Activated CD8-positive, alpha-beta memory T cell treated with anti-CD3 and anti-CD28 coated beads, Interleukin-2, amount 10 ng/mL, durations not matched to agents 7 days and 5 days (primary cell): ENCODE measurements around the gene TMEM92. TPM values are rescaled to one million over a fixed set of nuclear protein-coding genes. Genes with fewer than 3 reads are reported as not detected.

Experiments
- ATAC-seq: fragments of 150-1000 bp; cut with Tn5 transposase; one replicate; pipeline ENCODE4 v1.10.0; 2021; ENCODE audit warnings: moderate library complexity
- CTCF ChIA-PET: fragments of 350-600 bp; sonication (Branson Sonifier 250); formaldehyde crosslinking; loops from one replicate; lab custom pipeline; 2021; ENCODE audit warnings: antibody characterized with exemption; lab: Charles Lee
- DNase-seq: peaks from one replicate; pipeline ENCODE4 v3.0.0-alpha.2; 2020
- H3K27ac Mint-ChIP-seq: one replicate; pipeline ENCODE4 v1.8.0; 2021; ENCODE audit warnings: mild to moderate bottlenecking, mixed read lengths
- H3K27me3 Mint-ChIP-seq: one replicate; pipeline ENCODE4 v1.8.0; 2021; ENCODE audit warnings: mixed read lengths
- H3K36me3 Mint-ChIP-seq: one replicate; pipeline ENCODE4 v1.8.0; 2021; ENCODE audit warnings: mild to moderate bottlenecking, mixed read lengths
- H3K4me1 Mint-ChIP-seq: one replicate; pipeline ENCODE4 v1.8.0; 2021; ENCODE audit warnings: mixed read lengths
- H3K4me3 Mint-ChIP-seq: one replicate; pipeline ENCODE4 v1.8.0; 2021; ENCODE audit warnings: mild to moderate bottlenecking, moderate library complexity, mixed read lengths
- H3K9me3 Mint-ChIP-seq: one replicate; pipeline ENCODE4 v1.8.0; 2022; ENCODE audit warnings: low read depth, mixed read lengths
- total RNA-seq, 2 experiments: library from RNA; stranded (reverse); gene quantifications; one replicate each; pipeline ENCODE4 v1.2.3, GENCODE V29; 2021

The TMEM92 gene
- total RNA-seq: under 1 TPM; 0.07 to 0.09 TPM

DNA sequence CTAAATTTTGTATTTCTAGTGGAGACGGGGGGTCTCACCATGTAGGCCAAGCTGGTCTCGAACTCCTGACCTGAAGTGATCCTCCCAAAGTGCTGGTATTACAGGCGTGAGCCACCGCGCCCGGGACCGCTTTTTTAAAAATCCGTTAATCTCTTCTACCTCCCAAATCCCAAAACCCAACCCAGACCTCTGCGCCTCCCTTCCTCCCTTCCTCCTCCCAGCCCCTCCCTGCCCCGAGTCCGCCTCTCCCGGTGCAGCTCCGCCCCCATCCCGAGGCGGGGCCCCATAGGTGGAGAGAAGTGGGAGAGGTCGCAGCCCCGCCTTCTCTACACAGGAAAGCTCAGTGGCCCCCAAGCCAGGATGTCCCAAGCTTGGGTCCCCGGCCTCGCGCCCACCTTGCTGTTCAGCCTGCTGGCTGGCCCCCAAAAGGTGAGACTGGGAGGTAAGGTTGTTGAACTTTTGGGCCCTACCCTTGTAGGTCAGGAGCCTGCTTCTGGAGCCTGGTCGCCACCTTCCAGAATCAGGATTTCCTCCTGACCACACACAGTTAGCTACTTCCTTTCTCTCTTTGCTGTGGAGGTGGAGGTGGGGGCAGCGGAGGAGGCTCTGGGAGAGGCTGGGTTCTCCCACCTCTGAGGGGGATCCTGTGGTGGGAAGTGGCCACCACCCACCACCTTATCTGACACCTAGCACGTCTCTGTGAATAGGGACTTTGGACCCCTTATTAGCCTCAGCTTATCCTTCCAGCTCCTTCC lies at the start of gene TMEM92:
Gene TMEM92, plus strand, starts transcription at position 325 of the 755 bp plus-strand sequence. Its CDS starts 36 bp downstream, at position 361.
- CTCF ChIA-PET: interaction anchor here (0.9 to 16.9 kb wide), 16 partner anchors 8 to 180 kb away, joined by 3 to 244 read pairs (median 4); partner anchors contain the start of gene COL1A1
- H3K36me3 Mint-ChIP-seq: no peaks in the 10 kb centered on the region
- no peaks in the 10 kb centered on the region for H3K9me3 Mint-ChIP-seq
- H3K27me3 Mint-ChIP-seq: peaks cover 27% of the 10 kb centered on the region
- DNase-seq (no peak), ATAC-seq (no peak)
- H3K4me1 Mint-ChIP-seq: peaks cover 11% of the 10 kb centered on the region
- no peak within 1 kb of the TSS for H3K27ac Mint-ChIP-seq
- H3K4me3 Mint-ChIP-seq: no peak within 1 kb of the TSS

DNA sequence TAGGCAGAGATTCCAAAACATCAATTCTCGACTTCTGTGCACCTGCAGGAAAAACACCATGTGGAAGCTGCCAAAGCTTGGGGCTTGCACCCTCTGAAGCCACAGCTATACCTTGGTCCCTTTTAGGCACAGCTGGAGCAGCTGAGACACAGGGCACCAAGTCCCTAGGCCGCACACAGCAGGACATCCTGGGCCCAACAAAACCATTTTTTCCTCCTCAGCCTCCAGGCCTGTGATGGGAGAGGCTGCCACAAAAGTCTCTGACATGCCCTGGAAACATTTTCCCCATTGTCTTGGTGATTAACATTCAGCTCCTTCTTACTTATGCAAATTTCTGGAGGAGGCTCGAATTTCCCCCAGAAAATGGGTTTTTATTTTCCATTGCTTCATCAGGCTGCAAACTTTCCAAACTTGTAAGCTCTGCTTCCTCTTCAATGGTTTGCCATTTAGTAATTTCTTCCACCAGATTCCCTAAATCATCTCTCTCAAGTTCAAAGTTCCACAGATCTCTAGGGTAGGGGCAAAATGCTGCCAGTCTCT lies 48.5 kb upstream of the TMEM92 start:
- no peak overlapping the region for H3K4me3 Mint-ChIP-seq
- H3K27ac Mint-ChIP-seq: no peak overlapping the region
- H3K9me3 Mint-ChIP-seq: peaks cover 11% of the 10 kb centered on the region
- ATAC-seq (no peak), DNase-seq (no peak)
- CTCF ChIA-PET: interaction anchor here (1.1 kb wide), 1 partner anchor 26 kb away, joined by 3 read pairs; no protein-coding TSS in a partner anchor
- peaks cover 10% of the 10 kb centered on the region for H3K27me3 Mint-ChIP-seq
- peaks cover 2% of the 10 kb centered on the region for H3K36me3 Mint-ChIP-seq
- H3K4me1 Mint-ChIP-seq: peaks cover 9% of the 10 kb centered on the region

GRCh38 chr17:50234581-50234980 lies 39.7 kb upstream of the TMEM92 start:
- peaks cover 59% of the 10 kb centered on the region for H3K27me3 Mint-ChIP-seq
- no peak overlapping the region for H3K27ac Mint-ChIP-seq
- H3K9me3 Mint-ChIP-seq: no peaks in the 10 kb centered on the region
- DNase-seq: no peak
- CTCF ChIA-PET: no interaction called here
- peaks cover 1% of the 10 kb centered on the region for H3K36me3 Mint-ChIP-seq
- no peak overlapping the region for H3K4me3 Mint-ChIP-seq
- ATAC-seq: no peak
- no peaks in the 10 kb centered on the region for H3K4me1 Mint-ChIP-seq

- DNase-seq (no peak), ATAC-seq (no peak)
- Mint-ChIP-seq H3K4me3 (no peak overlapping the region), H3K36me3 (peaks cover 1% of the 10 kb centered on the region), H3K9me3 (no peaks in the 10 kb centered on the region), H3K27me3 (peaks cover 62% of the 10 kb centered on the region), H3K27ac (no peak overlapping the region), H3K4me1 (no peaks in the 10 kb centered on the region)
- CTCF ChIA-PET: no interaction called here
These were observed 36.4 kb upstream of the TMEM92 start for GRCh38 chr17:50237901-50238300.

GRCh38 chr17:50238601-50239280 lies 35.5 kb upstream of the TMEM92 start:
- no peak for DNase-seq
- CTCF ChIA-PET: no interaction called here
- Mint-ChIP-seq H3K4me3 (no peak overlapping the region), H3K36me3 (peaks cover 1% of the 10 kb centered on the region), H3K4me1 (no peaks in the 10 kb centered on the region), H3K27me3 (peaks cover 57% of the 10 kb centered on the region), H3K27ac (no peak overlapping the region), H3K9me3 (no peaks in the 10 kb centered on the region)
- no peak for ATAC-seq

GRCh38 chr17:50239937-50240336 lies 34.3 kb upstream of the TMEM92 start:
- Mint-ChIP-seq H3K27me3 (peaks cover 51% of the 10 kb centered on the region), H3K4me1 (no peaks in the 10 kb centered on the region), H3K9me3 (no peaks in the 10 kb centered on the region), H3K4me3 (no peak overlapping the region), H3K36me3 (no peaks in the 10 kb centered on the region), H3K27ac (no peak overlapping the region)
- CTCF ChIA-PET: interaction anchor here (1.2 kb wide), 1 partner anchor 39 kb away, joined by 3 read pairs; the partner anchor contains the start of gene COL1A1
- ATAC-seq (no peak), DNase-seq (no peak)

DNA sequence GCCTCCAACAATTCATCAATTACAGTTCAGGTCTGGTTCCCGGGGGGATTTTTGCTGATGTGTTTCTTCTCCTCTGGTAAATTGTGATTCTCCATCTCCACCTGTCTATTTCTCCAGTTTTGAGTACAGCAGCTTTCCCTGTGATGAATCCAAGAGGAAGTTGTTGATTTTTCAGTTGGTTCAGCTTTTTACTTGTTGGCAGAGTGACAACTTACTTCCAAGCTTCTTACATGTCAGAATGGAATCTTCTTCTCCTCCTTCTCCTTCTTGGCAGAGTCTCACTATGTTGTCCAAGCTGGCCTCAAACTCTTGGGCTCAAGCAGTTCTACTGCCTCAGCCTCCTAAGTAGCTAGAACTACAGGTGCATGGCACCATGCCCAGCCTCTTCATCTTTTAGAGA lies 33.4 kb upstream of the TMEM92 start:
- peaks cover 43% of the 10 kb centered on the region for H3K27me3 Mint-ChIP-seq
- DNase-seq (no peak), ATAC-seq (no peak)
- H3K4me1 Mint-ChIP-seq: no peaks in the 10 kb centered on the region
- CTCF ChIA-PET: interaction anchor here (1.2 kb wide), 1 partner anchor 40 kb away, joined by 3 read pairs; the partner anchor contains the start of gene COL1A1
- no peak overlapping the region for H3K4me3 Mint-ChIP-seq
- H3K9me3 Mint-ChIP-seq: no peaks in the 10 kb centered on the region
- H3K36me3 Mint-ChIP-seq: no peaks in the 10 kb centered on the region
- H3K27ac Mint-ChIP-seq: no peak overlapping the region

- Mint-ChIP-seq H3K36me3 (no peaks in the 10 kb centered on the region), H3K4me3 (no peak overlapping the region), H3K27me3 (peaks cover 42% of the 10 kb centered on the region), H3K9me3 (no peaks in the 10 kb centered on the region), H3K4me1 (no peaks in the 10 kb centered on the region), H3K27ac (no peak overlapping the region)
- ATAC-seq: no peak
- no peak for DNase-seq
- CTCF ChIA-PET: interaction anchor here (1.4 kb wide), 1 partner anchor 41 kb away, joined by 4 read pairs; no protein-coding TSS in a partner anchor
These were observed 32.8 kb upstream of the TMEM92 start for GRCh38 chr17:50241431-50241830.

GRCh38 chr17:50244771-50245170 lies 29.5 kb upstream of the TMEM92 start:
- Mint-ChIP-seq H3K27ac (no peak overlapping the region), H3K36me3 (peaks cover 4% of the 10 kb centered on the region), H3K27me3 (peaks cover 42% of the 10 kb centered on the region), H3K4me3 (no peak overlapping the region), H3K9me3 (peaks cover 9% of the 10 kb centered on the region), H3K4me1 (no peaks in the 10 kb centered on the region)
- ATAC-seq: no peak
- DNase-seq: no peak
- CTCF ChIA-PET: no interaction called here

GRCh38 chr17:50248255-50248654 lies 26.0 kb upstream of the TMEM92 start:
- peaks cover 4% of the 10 kb centered on the region for H3K36me3 Mint-ChIP-seq
- no peak for ATAC-seq
- no peak overlapping the region for H3K27ac Mint-ChIP-seq
- no peak for DNase-seq
- peaks cover 9% of the 10 kb centered on the region for H3K9me3 Mint-ChIP-seq
- no peaks in the 10 kb centered on the region for H3K4me1 Mint-ChIP-seq
- H3K27me3 Mint-ChIP-seq: peaks cover 35% of the 10 kb centered on the region
- no peak overlapping the region for H3K4me3 Mint-ChIP-seq
- CTCF ChIA-PET: no interaction called here

DNA sequence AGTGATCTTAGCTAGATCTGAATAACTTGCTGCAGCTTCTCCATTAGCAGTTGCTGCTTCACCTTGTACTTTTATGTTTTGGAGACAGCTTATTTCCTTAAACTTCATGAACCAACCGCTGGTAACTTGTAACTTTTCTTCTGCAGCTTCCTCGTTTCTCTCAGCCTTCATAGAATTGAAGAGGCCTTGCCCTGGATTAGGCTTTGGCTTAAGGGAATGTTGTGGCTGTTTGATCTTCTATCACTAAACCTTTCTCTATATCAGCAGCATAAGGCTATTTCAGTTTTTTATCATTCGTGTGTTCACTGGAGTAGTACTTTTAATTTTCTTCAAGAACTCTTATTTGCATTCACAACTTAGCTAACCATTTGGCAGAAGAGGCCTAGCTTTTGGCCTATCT lies 21.5 kb upstream of the TMEM92 start:
- Mint-ChIP-seq H3K4me3 (no peak overlapping the region), H3K9me3 (peaks cover 9% of the 10 kb centered on the region), H3K27ac (no peak overlapping the region), H3K4me1 (no peaks in the 10 kb centered on the region), H3K27me3 (peaks cover 35% of the 10 kb centered on the region), H3K36me3 (peaks cover 4% of the 10 kb centered on the region)
- CTCF ChIA-PET: interaction anchor here (1.8 kb wide), 1 partner anchor 53 kb away, joined by 6 read pairs; no protein-coding TSS in a partner anchor
- ATAC-seq (no peak), DNase-seq (no peak)

GRCh38 chr17:50255766-50256635 lies 18.3 kb upstream of the TMEM92 start:
- Mint-ChIP-seq H3K9me3 (no peaks in the 10 kb centered on the region), H3K36me3 (no peaks in the 10 kb centered on the region), H3K27ac (no peak overlapping the region), H3K27me3 (peaks cover 16% of the 10 kb centered on the region), H3K4me1 (no peaks in the 10 kb centered on the region), H3K4me3 (no peak overlapping the region)
- DNase-seq (no peak), ATAC-seq (no peak)
- CTCF ChIA-PET: interaction anchor here (0.8 to 2.7 kb wide), 4 partner anchors 10 to 55 kb away, joined by 3 to 7 read pairs (median 5); partner anchors contain the start of gene COL1A1
